Parathyroid adenoma (tissue), 2 donors: ENCODE measurements around the gene PTPN14.

ENCODE experiments used
- H2AFZ ChIP-seq: fragments of 300-600 bp; sonication (generic); one replicate; pipeline ENCODE4 v1.7.0; 2017; ENCODE audit warnings: antibody characterized with exemption, mild to moderate bottlenecking
- H3K27ac ChIP-seq: fragments of 300-600 bp; sonication (generic); one replicate; pipeline ENCODE4 v1.7.0; 2017
- H3K27me3 ChIP-seq: fragments of 300-600 bp; sonication (generic); one replicate; pipeline ENCODE4 v1.7.0; 2017; ENCODE audit warnings: low read length; ENCODE audit not compliant: control insufficient read depth, insufficient read depth
- H3K36me3 ChIP-seq: fragments of 300-600 bp; sonication (generic); one replicate; pipeline ENCODE4 v1.7.0; 2017; ENCODE audit warnings: low read length; ENCODE audit not compliant: control insufficient read depth, insufficient read depth
- H3K4me1 ChIP-seq: fragments of 300-600 bp; sonication (generic); one replicate; pipeline ENCODE4 v1.7.0; 2017; ENCODE audit warnings: control low read depth
- H3K4me2 ChIP-seq: fragments of 300-600 bp; sonication (generic); one replicate; pipeline ENCODE4 v1.7.0; 2017; ENCODE audit warnings: low read length
- H3K4me3 ChIP-seq: fragments of 300-600 bp; sonication (generic); one replicate; pipeline ENCODE4 v1.7.0; 2017; ENCODE audit warnings: low read depth, low read length
- H3K79me2 ChIP-seq: fragments of 300-600 bp; sonication (generic); one replicate; pipeline ENCODE4 v1.7.0; 2017; ENCODE audit warnings: control low read depth
- H3K9ac ChIP-seq: fragments of 300-600 bp; sonication (generic); one replicate; pipeline ENCODE4 v1.7.0; 2017; ENCODE audit warnings: mild to moderate bottlenecking
- H3K9me3 ChIP-seq: fragments of 300-600 bp; sonication (generic); one replicate; pipeline ENCODE4 v1.7.0; 2017; ENCODE audit warnings: low read length; ENCODE audit not compliant: control insufficient read depth
- CTCF ChIP-seq: fragments of 300-600 bp; sonication (generic); IDR thresholded peaks from one replicate; pipeline ENCODE4 v1.7.0; 2017; ENCODE audit warnings: antibody characterized with exemption, mild to moderate bottlenecking
- donor health status: primary hyperparathyroidism.

The PTPN14 gene

GRCh38 chr1:214514819-214515383 is 36.5 kb downstream of the PTPN14 start:
- H3K9ac ChIP-seq: no peak overlapping the region
- no peaks in the 10 kb centered on the region for H3K4me1 ChIP-seq
- no peak for TF ChIP-seq CTCF
- no peak overlapping the region for H3K27ac ChIP-seq
- no peaks in the 10 kb centered on the region for H3K79me2 ChIP-seq
- H3K27me3 ChIP-seq: no peaks in the 10 kb centered on the region
- H3K4me3 ChIP-seq: no peak overlapping the region
- H3K36me3 ChIP-seq: no peaks in the 10 kb centered on the region
- no peak overlapping the region for H2AFZ ChIP-seq
- no peak overlapping the region for H3K4me2 ChIP-seq
- no peaks in the 10 kb centered on the region for H3K9me3 ChIP-seq

- no peak overlapping the region for H3K4me2 ChIP-seq
- H3K9me3 ChIP-seq: no peaks in the 10 kb centered on the region
- no peaks in the 10 kb centered on the region for H3K36me3 ChIP-seq
- no peak for TF ChIP-seq CTCF
- H3K27ac ChIP-seq: no peak overlapping the region
- H2AFZ ChIP-seq: no peak overlapping the region
- H3K4me3 ChIP-seq: no peak overlapping the region
- no peaks in the 10 kb centered on the region for H3K27me3 ChIP-seq
- no peaks in the 10 kb centered on the region for H3K4me1 ChIP-seq
- no peaks in the 10 kb centered on the region for H3K79me2 ChIP-seq
- no peak overlapping the region for H3K9ac ChIP-seq
Measured at GRCh38 chr1:214514032-214514818, 37.2 kb downstream of the PTPN14 start.

GRCh38 chr1:214513394-214513793 is 38.0 kb downstream of the PTPN14 start:
- no peak overlapping the region for H2AFZ ChIP-seq
- H3K9me3 ChIP-seq: no peaks in the 10 kb centered on the region
- no peak overlapping the region for H3K27ac ChIP-seq
- no peak overlapping the region for H3K4me3 ChIP-seq
- no peaks in the 10 kb centered on the region for H3K36me3 ChIP-seq
- no peaks in the 10 kb centered on the region for H3K79me2 ChIP-seq
- no peak overlapping the region for H3K4me2 ChIP-seq
- H3K4me1 ChIP-seq: no peaks in the 10 kb centered on the region
- no peak overlapping the region for H3K9ac ChIP-seq
- TF ChIP-seq CTCF: no peak
- no peaks in the 10 kb centered on the region for H3K27me3 ChIP-seq

GRCh38 chr1:214511639-214511998 is 39.8 kb downstream of the PTPN14 start:
- H3K9ac ChIP-seq: no peak overlapping the region
- H3K4me2 ChIP-seq: no peak overlapping the region
- H3K36me3 ChIP-seq: no peaks in the 10 kb centered on the region
- H3K9me3 ChIP-seq: no peaks in the 10 kb centered on the region
- H3K4me3 ChIP-seq: no peak overlapping the region
- no peaks in the 10 kb centered on the region for H3K4me1 ChIP-seq
- no peaks in the 10 kb centered on the region for H3K27me3 ChIP-seq
- H3K27ac ChIP-seq: no peak overlapping the region
- no peaks in the 10 kb centered on the region for H3K79me2 ChIP-seq
- no peak for TF ChIP-seq CTCF
- no peak overlapping the region for H2AFZ ChIP-seq
